HFF-Myc (cell line): ENCODE results near the gene LIN7B.
A peak's percentile ranks its signal among the peaks of the same experiment; 100 is the strongest.

ENCODE experiments used
- DNase-seq: peaks from one replicate; pipeline ENCODE4 v3.0.0-alpha.2; 2011; ENCODE audit warnings: low read depth; ENCODE audit errors: extremely low read depth
- H3K4me3 ChIP-seq: replicated peaks from 2 replicates; pipeline ENCODE4 v1.5.1; 2011; ENCODE audit warnings: low read depth, mild to moderate bottlenecking, control low read depth, low read length
- TF ChIP-seq, protein P1 (sequence below): IDR thresholded peaks from 2 replicates; pipeline ENCODE4 v1.5.1; 2012; ENCODE audit warnings: mild to moderate bottlenecking, low read depth, low read length, control low read depth; ENCODE audit errors: missing control alignments

The LIN7B gene

DNA sequence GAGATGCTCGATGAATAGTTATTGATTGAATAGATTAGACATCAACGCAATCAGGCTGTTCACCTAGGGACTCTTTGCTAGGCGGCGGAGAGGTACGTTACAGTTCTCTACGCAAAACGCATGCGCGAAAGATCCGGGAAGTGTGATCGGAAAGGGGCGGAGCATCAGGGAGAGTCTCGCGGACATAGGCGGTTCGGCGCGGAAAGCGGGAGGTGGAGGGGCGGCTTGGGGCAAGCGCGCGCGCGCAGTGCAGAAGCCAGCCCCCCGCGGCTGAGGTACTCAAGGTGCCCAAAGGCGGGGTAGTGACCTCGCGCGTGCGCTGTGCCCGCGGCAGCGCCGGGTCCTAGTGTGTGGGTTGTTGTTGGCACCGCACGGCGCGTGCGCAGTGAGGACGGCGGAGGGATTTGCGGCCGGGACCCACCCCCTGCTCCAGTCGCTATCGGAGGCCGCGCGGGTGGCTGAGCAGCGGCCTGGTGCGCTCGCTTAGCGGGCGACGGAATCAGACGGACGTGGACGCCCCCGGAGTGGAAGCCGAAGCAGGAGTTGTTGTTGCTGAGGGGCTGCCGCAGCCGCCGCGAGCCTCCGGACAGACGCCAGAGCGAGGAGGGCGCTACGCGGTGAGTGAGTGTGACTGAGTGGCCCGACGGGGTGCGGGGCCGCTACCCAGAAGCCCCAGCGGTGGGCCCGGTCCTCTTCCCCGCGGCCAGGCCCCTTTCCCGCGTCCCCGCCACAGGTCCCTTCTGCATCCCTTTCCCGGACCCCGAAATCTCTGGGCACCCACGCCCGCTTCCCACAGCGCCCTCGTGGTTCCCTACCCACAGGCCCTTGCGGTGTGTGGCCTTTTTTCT is 28.9 kb upstream of the LIN7B start, which contains the start of gene SNRNP70:
TSS of gene SNRNP70 (plus strand) at position 432 of the 848 bp plus-strand sequence. CDS start 964 bp downstream, outside the sequence.
- TF ChIP-seq, protein P1, sequence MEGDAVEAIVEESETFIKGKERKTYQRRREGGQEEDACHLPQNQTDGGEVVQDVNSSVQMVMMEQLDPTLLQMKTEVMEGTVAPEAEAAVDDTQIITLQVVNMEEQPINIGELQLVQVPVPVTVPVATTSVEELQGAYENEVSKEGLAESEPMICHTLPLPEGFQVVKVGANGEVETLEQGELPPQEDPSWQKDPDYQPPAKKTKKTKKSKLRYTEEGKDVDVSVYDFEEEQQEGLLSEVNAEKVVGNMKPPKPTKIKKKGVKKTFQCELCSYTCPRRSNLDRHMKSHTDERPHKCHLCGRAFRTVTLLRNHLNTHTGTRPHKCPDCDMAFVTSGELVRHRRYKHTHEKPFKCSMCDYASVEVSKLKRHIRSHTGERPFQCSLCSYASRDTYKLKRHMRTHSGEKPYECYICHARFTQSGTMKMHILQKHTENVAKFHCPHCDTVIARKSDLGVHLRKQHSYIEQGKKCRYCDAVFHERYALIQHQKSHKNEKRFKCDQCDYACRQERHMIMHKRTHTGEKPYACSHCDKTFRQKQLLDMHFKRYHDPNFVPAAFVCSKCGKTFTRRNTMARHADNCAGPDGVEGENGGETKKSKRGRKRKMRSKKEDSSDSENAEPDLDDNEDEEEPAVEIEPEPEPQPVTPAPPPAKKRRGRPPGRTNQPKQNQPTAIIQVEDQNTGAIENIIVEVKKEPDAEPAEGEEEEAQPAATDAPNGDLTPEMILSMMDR, result no peak
- peak; percentile 90 for DNase-seq
- peak within 1 kb of the TSS; percentile 89 for H3K4me3 ChIP-seq

DNA sequence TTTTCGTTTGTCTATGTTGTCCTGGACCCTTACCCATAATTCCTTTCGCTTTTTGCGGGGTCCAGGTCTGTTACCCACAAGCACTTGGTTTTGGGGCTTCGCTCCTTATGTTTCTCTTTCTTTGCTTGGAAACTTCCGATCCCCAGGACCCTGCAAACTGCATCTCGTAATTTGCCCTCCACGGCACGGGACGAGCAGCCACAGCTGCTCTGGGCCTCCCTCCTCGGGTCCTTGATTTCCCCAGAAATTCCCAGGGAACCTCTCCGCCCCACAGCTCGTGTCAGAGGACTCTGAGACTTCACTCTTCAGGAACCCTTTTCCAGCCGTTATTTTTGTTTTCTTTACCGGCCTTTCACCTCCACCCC is 28.3 kb upstream of the LIN7B start:
- no peak for DNase-seq
- TF ChIP-seq, protein P1, result no peak
- H3K4me3 ChIP-seq, result peak overlapping the region; percentile 89

DNA sequence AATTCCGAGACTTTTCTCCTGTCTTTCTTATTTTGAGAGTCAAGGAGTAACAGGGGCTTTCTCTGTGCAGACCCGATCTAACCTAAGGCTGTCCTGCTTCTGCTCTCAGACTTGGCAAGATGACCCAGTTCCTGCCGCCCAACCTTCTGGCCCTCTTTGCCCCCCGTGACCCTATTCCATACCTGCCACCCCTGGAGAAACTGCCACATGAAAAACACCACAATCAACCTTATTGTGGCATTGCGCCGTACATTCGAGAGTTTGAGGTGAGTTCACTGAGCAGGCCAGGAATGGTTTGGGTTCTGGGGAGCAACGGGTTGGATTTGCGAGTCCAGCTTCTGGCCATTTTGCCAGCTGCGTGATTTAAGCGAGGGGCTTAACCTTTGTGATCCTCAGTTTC is 27.9 kb upstream of the LIN7B start:
- DNase-seq, result no peak
- H3K4me3 ChIP-seq, result peak overlapping the region; percentile 89
- TF ChIP-seq, protein P1, result no peak

DNA sequence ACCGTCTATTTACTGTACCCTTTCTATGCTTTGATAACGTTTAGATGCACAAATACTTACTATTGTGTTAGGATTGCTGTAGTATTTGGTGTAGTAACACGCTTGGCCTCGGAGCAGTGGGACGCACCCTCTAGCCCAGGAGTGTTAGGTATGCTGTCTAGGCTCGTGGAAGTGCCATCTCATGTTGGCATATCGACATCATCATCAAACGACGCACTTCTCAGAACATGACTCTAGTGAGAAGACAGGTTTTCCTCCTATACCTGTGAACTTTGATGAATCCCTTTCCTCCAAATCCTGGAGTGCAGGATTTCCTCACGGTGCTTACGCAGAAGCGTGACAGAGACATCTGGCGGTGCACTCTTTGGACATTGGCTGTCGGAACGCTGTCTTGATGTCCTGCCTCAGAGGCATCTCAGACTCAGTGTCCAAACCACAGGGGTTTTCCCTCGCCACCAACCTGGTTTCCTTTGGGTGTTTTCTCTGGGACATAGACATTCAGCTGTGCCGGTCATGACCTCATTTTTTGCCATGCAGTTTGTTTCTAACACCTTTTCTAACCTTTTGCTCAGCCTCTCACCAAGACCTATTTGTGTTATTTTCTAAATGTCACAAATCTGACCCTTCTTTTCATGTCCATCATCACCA is 22.7 kb upstream of the LIN7B start:
- no peak for DNase-seq
- no peak overlapping the region for H3K4me3 ChIP-seq
- TF ChIP-seq, protein P1, result no peak

DNA sequence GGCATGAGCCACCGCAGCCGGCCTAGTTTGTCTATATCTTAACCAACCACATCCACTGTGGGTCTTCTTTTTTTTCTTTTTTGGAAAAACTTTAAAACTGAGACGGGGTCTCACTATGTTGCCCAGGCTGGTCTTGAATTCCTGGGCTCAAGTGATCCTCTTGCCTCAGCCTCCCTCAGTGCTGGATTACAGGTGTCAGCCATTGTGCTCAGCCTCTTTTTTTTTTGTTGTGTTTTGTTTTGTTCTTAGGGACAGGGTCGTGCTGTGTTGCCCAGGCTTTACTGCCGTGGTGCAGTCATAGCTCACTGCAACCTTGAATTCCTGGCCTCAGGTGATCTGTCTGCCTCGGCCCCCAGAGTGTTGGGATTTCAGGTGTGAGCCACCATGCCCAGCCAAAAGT is 21.5 kb upstream of the LIN7B start:
- DNase-seq, result no peak
- H3K4me3 ChIP-seq, result no peak overlapping the region
- TF ChIP-seq, protein P1, result no peak

DNA sequence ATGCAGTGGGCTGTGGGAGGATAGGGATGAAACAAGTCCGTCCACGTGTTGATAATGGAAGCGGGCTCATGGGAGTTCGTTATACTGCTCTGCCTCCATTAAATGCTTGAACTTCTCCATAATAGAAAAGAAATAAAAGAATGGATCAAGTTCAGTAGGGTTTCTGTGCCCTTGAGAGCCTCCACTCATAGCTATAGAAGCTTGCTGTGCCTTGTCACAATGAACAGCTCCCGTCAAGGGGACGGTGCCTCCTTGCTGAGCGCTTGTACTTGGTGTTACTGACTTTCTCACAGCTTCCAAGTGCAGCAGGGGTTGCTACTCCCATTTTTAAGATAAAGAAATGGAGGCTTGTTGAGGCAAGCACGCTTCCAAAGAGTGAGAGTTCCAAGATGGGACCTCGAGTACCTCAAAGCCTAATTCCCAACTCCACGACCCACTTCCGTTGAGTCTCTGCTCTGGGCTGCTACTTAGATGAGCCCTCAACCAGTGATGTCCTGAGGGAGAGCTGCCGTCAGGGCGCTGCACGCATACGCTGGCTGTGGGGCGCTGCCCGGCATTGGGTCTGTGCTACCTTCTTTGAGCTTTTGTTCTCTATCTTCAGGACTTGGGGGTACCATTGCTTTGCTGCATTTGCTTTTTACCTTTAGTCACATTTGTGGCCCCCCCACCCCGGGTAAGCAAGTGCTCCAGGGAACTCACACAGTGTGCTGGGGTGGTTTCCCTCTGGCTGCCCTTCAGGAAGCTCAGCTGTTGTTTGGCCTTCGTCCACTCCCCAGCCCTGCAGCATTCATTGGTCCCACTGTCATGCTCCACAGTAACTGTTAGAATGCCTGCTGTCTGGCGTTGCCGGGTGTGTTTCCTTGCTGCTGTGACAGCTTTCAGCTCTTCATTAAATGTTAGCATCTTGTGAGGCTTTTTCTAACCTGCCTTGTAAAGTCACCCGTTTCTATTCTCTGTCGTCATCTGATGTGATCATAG is 19.4 kb upstream of the LIN7B start:
- no peak overlapping the region for H3K4me3 ChIP-seq
- TF ChIP-seq, protein P1, result no peak
- DNase-seq, result no peak
